ENCODE measurements around the gene RASD2.

RASD2 gene

DNA sequence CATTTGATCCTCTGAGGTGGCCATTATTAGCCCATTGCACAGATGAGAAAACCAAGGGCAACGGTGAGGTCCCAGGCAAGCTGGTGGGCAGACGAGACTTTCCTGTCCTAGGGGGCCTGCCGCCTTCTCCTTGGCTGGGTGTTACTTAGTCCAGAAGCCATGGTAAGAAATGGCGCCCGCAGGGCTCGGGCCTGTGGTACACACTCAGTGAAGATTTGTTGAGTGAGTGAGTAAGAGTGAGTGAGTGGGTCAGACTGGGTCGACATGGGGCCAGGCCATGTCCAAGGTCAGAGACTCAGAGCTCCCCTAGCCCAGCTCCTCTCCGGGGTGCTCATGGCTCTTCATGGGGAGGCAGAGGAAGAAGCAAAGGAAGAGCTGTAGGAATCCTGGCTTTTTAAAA, 36.0 kb downstream of the RASD2 start:
- no peak for TF ChIP-seq TAF1 (IDR thresholded peaks at IDR 0.05; ENCODE audit: low read depth, low read length)
- TF ChIP-seq POU2F2 (IDR thresholded peaks at IDR 0.05; ENCODE audit: low read depth, low read length): no peak
- TF ChIP-seq SPI1 (IDR thresholded peaks at IDR 0.05; ENCODE audit: low read depth, low read length): no peak
- TF ChIP-seq POLR2AphosphoS5 (IDR thresholded peaks at IDR 0.05; ENCODE audit: low read depth, low read length): no peak
- no peak for TF ChIP-seq PAX5 (IDR thresholded peaks at IDR 0.05; ENCODE audit: insufficient read depth, low read length, severe bottlenecking)
- no peak for TF ChIP-seq POLR2A (IDR thresholded peaks at IDR 0.05; ENCODE audit: low read depth, low read length)
- DNase-seq (ENCODE audit: insufficient read length, low spot score) (no peak), FAIRE-seq (no peak)

- TF ChIP-seq POLR2A (IDR thresholded peaks at IDR 0.05; ENCODE audit: low read depth, low read length) (no peak), PAX5 (IDR thresholded peaks at IDR 0.05; ENCODE audit: insufficient read depth, low read length, severe bottlenecking) (no peak), POU2F2 (IDR thresholded peaks at IDR 0.05; ENCODE audit: low read depth, low read length) (no peak), TAF1 (IDR thresholded peaks at IDR 0.05; ENCODE audit: low read depth, low read length) (no peak), SPI1 (IDR thresholded peaks at IDR 0.05; ENCODE audit: low read depth, low read length) (no peak), POLR2AphosphoS5 (IDR thresholded peaks at IDR 0.05; ENCODE audit: low read depth, low read length) (no peak)
- no peak for DNase-seq (ENCODE audit: insufficient read length, low spot score)
- no peak for FAIRE-seq
Observed at GRCh38 chr22:35577799-35578659, 37.4 kb downstream of the RASD2 start.

- FAIRE-seq: no peak
- DNase-seq (ENCODE audit: insufficient read length, low spot score): no peak
- TF ChIP-seq POLR2A (IDR thresholded peaks at IDR 0.05; ENCODE audit: low read depth, low read length) (no peak), POLR2AphosphoS5 (IDR thresholded peaks at IDR 0.05; ENCODE audit: low read depth, low read length) (no peak), POU2F2 (IDR thresholded peaks at IDR 0.05; ENCODE audit: low read depth, low read length) (no peak), PAX5 (IDR thresholded peaks at IDR 0.05; ENCODE audit: insufficient read depth, low read length, severe bottlenecking) (no peak), SPI1 (IDR thresholded peaks at IDR 0.05; ENCODE audit: low read depth, low read length) (no peak), TAF1 (IDR thresholded peaks at IDR 0.05; ENCODE audit: low read depth, low read length) (no peak)
Observed at GRCh38 chr22:35578836-35579575, 38.4 kb downstream of the RASD2 start.

DNA sequence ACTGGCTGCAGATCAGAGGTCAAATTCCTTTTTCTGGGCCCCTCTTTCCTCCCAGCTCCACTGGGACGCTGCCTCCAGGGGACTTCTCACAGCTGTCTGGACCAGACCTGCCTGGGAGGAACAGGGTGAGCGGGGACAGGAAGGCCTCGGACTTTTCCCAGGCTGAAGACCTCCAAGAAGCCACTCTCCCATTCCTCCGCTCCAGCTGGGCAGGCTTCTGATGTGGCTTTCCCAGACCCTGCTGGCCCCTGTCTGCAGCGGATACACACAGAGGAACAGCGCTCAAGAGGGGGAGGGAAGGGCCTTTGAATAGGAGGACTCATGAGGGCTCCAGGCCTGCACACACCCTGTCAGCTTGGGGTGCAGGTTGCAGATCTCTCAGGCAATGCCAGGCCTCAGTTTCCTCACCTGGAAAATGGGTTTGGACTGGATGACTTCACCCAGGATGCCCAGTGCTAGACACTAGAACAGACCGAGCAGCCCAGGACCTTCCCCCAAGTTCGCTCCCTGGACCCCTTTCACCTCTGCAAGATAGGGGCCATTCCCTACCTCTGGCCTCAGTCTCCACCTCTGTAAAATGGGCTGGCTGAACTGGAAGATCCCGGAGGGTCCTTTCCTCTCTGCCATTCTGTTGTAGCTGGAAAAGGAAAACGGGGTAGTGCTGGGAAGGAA, 39.9 kb downstream of the RASD2 start:
- DNase-seq (ENCODE audit: insufficient read length, low spot score) (no peak), FAIRE-seq (no peak)
- TF ChIP-seq POU2F2 (IDR thresholded peaks at IDR 0.05; ENCODE audit: low read depth, low read length) (no peak), SPI1 (IDR thresholded peaks at IDR 0.05; ENCODE audit: low read depth, low read length) (no peak), TAF1 (IDR thresholded peaks at IDR 0.05; ENCODE audit: low read depth, low read length) (no peak), PAX5 (IDR thresholded peaks at IDR 0.05; ENCODE audit: insufficient read depth, low read length, severe bottlenecking) (no peak), POLR2A (IDR thresholded peaks at IDR 0.05; ENCODE audit: low read depth, low read length) (no peak), POLR2AphosphoS5 (IDR thresholded peaks at IDR 0.05; ENCODE audit: low read depth, low read length) (no peak)

DNA sequence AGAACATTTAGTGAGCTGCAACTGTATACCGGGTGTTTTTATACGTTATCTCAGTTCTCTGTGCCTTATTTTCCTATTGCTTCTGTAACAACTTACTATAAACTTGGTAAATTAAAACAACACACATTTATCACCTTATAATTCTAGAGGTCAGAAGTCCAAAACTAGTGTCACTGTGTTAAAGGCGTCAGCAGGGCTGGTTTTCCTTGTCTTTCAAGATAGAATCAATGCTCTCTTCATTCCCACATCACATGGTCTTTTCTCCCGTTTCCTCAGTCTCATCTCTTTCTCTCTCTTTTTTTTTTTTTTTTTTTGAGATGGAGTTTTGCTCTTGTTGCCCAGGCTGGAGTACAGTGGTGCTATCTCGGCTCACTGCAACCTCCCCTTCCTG, 40.4 kb downstream of the RASD2 start:
- FAIRE-seq (no peak), DNase-seq (ENCODE audit: insufficient read length, low spot score) (no peak)
- TF ChIP-seq POLR2AphosphoS5 (IDR thresholded peaks at IDR 0.05; ENCODE audit: low read depth, low read length) (no peak), SPI1 (IDR thresholded peaks at IDR 0.05; ENCODE audit: low read depth, low read length) (no peak), PAX5 (IDR thresholded peaks at IDR 0.05; ENCODE audit: insufficient read depth, low read length, severe bottlenecking) (no peak), POLR2A (IDR thresholded peaks at IDR 0.05; ENCODE audit: low read depth, low read length) (no peak), TAF1 (IDR thresholded peaks at IDR 0.05; ENCODE audit: low read depth, low read length) (no peak), POU2F2 (IDR thresholded peaks at IDR 0.05; ENCODE audit: low read depth, low read length) (no peak)

DNA sequence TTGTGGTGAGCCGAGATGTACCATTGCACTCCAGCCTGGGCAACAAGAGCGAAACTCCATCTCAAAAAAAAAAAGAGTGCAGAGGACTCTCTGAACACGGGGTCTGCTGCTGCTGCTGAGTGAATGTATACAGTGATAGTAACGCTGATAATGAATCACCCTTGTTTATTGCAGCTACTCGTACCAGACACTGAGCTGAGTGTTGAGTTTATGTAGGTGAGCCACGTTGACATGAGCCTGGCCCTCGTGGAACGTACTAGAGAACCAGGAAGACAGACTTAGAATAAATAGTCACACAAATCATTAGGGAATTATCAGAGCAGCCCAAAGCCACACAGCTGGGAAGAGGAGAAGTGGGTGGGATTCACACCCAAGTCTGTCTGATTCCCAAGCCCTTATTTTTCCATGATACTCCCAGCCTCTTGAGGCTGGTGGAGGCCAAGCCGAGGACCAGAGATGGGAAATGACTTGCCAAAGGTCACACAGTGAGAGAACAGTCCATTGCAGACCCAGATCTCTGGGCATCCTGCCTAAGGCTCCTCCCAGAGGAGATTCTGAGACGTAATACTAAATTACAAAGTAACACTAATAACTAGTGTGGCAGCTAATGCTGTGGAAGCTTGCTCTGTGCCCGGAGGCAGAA, 41.7 kb downstream of the RASD2 start:
- FAIRE-seq: no peak
- TF ChIP-seq POLR2A (IDR thresholded peaks at IDR 0.05; ENCODE audit: low read depth, low read length) (no peak), PAX5 (IDR thresholded peaks at IDR 0.05; ENCODE audit: insufficient read depth, low read length, severe bottlenecking) (no peak), POLR2AphosphoS5 (IDR thresholded peaks at IDR 0.05; ENCODE audit: low read depth, low read length) (no peak), SPI1 (IDR thresholded peaks at IDR 0.05; ENCODE audit: low read depth, low read length) (no peak)
- DNase-seq (ENCODE audit: insufficient read length, low spot score): no peak

DNA sequence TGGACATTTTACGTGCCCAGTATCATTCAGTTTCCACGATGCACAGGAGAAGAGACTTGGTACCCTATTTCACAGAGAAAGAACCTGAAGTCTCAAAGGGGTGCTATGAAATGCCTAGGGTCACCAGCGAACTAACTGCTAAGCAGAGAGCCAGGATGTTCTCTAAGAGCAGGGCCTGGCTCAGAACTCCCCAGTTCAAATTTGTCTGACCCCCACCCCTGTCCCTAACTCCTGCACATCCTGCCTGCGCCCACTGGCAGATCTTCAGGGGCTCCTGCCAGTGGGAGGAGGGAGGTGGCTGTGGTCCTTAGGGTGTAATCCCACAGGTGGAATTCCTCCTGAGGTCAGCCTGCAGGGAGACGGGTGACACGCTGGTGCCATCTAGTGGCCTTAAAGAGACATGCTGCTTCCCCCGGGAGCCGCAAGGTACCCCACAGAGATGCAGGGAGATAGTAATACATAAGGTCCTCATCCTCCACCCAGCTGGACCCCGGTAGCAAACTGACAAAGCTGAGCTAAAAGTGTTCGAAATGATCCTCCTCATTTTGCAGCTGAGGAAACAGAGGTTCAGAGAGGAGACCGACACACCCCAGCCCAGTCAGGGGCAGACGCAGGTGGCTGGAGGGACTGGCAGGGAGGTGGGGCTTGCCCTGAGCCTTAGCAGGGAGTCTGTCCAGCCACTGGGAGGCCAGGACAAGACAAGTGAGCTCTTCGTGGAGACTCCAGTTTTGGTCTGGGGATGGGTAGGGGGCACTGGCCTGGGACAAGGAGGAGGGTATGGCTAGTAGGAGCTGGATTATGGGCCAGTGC, 42.4 kb downstream of the RASD2 start:
- peak; percentile 78 for DNase-seq (ENCODE audit: insufficient read length, low spot score)
- peak; percentile 71 for FAIRE-seq
- TF ChIP-seq POLR2A (IDR thresholded peaks at IDR 0.05; ENCODE audit: low read depth, low read length) (no peak), POLR2AphosphoS5 (IDR thresholded peaks at IDR 0.05; ENCODE audit: low read depth, low read length) (no peak), SPI1 (IDR thresholded peaks at IDR 0.05; ENCODE audit: low read depth, low read length) (no peak), POU2F2 (IDR thresholded peaks at IDR 0.05; ENCODE audit: low read depth, low read length) (no peak), PAX5 (IDR thresholded peaks at IDR 0.05; ENCODE audit: insufficient read depth, low read length, severe bottlenecking) (no peak), TAF1 (IDR thresholded peaks at IDR 0.05; ENCODE audit: low read depth, low read length) (no peak)

DNA sequence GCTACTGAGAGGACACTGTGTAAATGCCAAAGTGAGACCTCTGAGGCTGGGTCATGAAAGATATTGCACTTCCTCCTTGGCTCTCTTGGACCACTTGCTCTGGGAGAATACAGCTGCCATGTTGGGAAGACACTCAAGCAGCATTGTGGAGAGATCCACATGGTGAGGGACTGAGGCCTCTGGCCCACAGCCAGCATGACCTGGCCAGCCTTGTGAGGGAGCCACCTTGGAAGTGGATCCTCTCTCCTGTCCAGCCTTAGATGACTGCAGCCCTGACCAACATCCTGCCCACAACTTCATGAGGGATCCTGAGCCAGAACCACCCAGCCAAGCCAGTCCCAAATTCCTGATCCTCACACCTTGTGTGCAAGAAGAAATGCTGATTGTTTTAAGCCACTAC, 46.1 kb downstream of the RASD2 start:
- DNase-seq (ENCODE audit: insufficient read length, low spot score) (no peak), FAIRE-seq (no peak)
- TF ChIP-seq POLR2A (IDR thresholded peaks at IDR 0.05; ENCODE audit: low read depth, low read length) (no peak), PAX5 (IDR thresholded peaks at IDR 0.05; ENCODE audit: insufficient read depth, low read length, severe bottlenecking) (no peak)
